ENCODE measurements around the gene PHTF2. TPM values are rescaled to one million over a fixed set of nuclear protein-coding genes. Genes with fewer than 3 reads are reported as not detected.

The PHTF2 gene
- total and polyA plus RNA-seq, 12 donors: 12.8 to 29.1 (median 25.1) TPM

GRCh38 chr7:77933394-77933793 is 134.8 kb downstream of the PHTF2 start:
- Histone ChIP-seq H3K4me3 (no peak overlapping the region), H3K4me1 (peaks cover 0 to 5% (median 0%) of the 10 kb centered on the region in 9 donors), H3K27ac (no peak overlapping the region), H3K27me3 (no peaks in the 10 kb centered on the region), H3K36me3 (peaks cover 0 to 22% (median 0%) of the 10 kb centered on the region in 9 donors), H3K9me3 (no peaks in the 10 kb centered on the region)
- DNase-seq (no peak), ATAC-seq (no peak)
- intact Hi-C loops (cut with DNase I): loop anchor here in 3 of 10 donors (10.0 kb wide), 3 partner anchors 139 to 1241 kb away; partner anchors contain the start of genes PHTF2 (in 1 of the 3) and TMEM60 (in 1 of the 3)
- WGBS, 2 donors: 91% methylated on average over 3 of the region's 3 CpGs
- no peak for TF ChIP-seq CTCF (IDR thresholded peaks at IDR 0.05)

- DNase-seq (no peak), ATAC-seq (no peak)
- Histone ChIP-seq H3K27ac (no peak overlapping the region), H3K36me3 (peaks cover 0 to 7% (median 0%) of the 10 kb centered on the region in 9 donors), H3K4me3 (no peak overlapping the region), H3K27me3 (no peaks in the 10 kb centered on the region), H3K9me3 (no peaks in the 10 kb centered on the region), H3K4me1 (peaks cover 0 to 5% (median 0%) of the 10 kb centered on the region in 9 donors)
- TF ChIP-seq CTCF (IDR thresholded peaks at IDR 0.05): peak in 7 of 9 donors; percentile 22 to 44 (median 28)
- 43 to 72% methylated on average over 1 of the region's 1 CpG for WGBS, 2 donors
- intact Hi-C loops (cut with DNase I): loop anchor here in 3 of 10 donors (10.0 kb wide), 3 partner anchors 141 to 1239 kb away; partner anchors contain the start of genes PHTF2 (in 1 of the 3) and TMEM60 (in 1 of the 3)
These were observed 137.2 kb downstream of the PHTF2 start for GRCh38 chr7:77935652-77936348.

GRCh38 chr7:77940647-77941046 is 142.1 kb downstream of the PHTF2 start:
- H3K4me1 ChIP-seq: peaks cover 0 to 2% (median 0%) of the 10 kb centered on the region in 9 donors
- ATAC-seq (no peak), DNase-seq (peak in 1 of 2 donors; percentile 8)
- H3K27me3 ChIP-seq: no peaks in the 10 kb centered on the region
- intact Hi-C loops (cut with DNase I): loop anchor here in 5 of 10 donors (5.0 to 10.0 kb wide), 6 partner anchors 74 to 1234 kb away; no protein-coding TSS in a partner anchor
- H3K9me3 ChIP-seq: no peaks in the 10 kb centered on the region
- no peak overlapping the region for H3K4me3 ChIP-seq
- H3K27ac ChIP-seq: no peak overlapping the region
- H3K36me3 ChIP-seq: peaks cover 0 to 39% (median 0%) of the 10 kb centered on the region in 9 donors
- peak; percentile 17 to 79 (median 66) for TF ChIP-seq CTCF (IDR thresholded peaks at IDR 0.05)

- WGBS, 2 donors: 94 to 95% methylated on average over 4 of the region's 4 CpGs
- Histone ChIP-seq H3K4me1 (no peaks in the 10 kb centered on the region), H3K4me3 (no peak overlapping the region), H3K9me3 (no peaks in the 10 kb centered on the region), H3K27ac (no peak overlapping the region), H3K27me3 (no peaks in the 10 kb centered on the region), H3K36me3 (peaks cover 0 to 39% (median 0%) of the 10 kb centered on the region in 9 donors)
- intact Hi-C loops (cut with DNase I): loop anchor here in 5 of 10 donors (2.0 to 10.0 kb wide), 7 partner anchors 72 to 1232 kb away; no protein-coding TSS in a partner anchor
- ATAC-seq: no peak
- DNase-seq: no peak
- TF ChIP-seq CTCF (IDR thresholded peaks at IDR 0.05): no peak
These were observed 143.9 kb downstream of the PHTF2 start for GRCh38 chr7:77942431-77942830.
